HL-60 (cell line): ENCODE results near the gene SENP8.

Experiments
- REST ChIP-seq: IDR thresholded peaks from 2 replicates; pipeline ENCODE4 v1.6.1; 2012; ENCODE audit warnings: low read depth; ENCODE audit not compliant: insufficient replicate concordance
- SPI1 ChIP-seq: IDR thresholded peaks from 2 replicates; pipeline ENCODE4 v1.6.1; 2012; ENCODE audit warnings: low read depth, mild to moderate bottlenecking, borderline replicate concordance
- TF ChIP-seq, protein P1 (sequence below): IDR thresholded peaks from one replicate; pipeline ENCODE4 v1.5.1; 2011; ENCODE audit warnings: low read length, control low read depth, inconsistent platforms; ENCODE audit not compliant: insufficient read depth

DNA sequence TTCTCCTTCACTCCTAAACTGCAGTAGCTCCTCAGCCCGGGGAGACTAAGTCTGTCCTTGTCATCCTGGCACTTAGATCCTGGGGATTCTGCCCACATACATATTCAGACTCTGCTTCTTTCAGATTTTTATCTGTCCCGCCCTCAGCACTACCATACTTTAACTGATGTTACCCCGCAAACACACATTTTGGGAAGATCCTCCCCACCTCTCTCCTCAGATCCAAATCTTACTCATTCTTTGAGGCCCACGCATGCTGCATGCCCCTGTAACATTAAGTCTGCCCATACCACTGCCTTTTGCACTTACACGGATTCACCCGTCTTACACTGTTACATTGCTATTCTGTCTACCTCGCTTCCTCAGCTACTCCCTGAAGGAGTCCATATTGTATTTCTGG is 36.1 kb downstream of the SENP8 start:
- TF ChIP-seq SPI1 (no peak), REST (no peak)
- TF ChIP-seq, protein P1, sequence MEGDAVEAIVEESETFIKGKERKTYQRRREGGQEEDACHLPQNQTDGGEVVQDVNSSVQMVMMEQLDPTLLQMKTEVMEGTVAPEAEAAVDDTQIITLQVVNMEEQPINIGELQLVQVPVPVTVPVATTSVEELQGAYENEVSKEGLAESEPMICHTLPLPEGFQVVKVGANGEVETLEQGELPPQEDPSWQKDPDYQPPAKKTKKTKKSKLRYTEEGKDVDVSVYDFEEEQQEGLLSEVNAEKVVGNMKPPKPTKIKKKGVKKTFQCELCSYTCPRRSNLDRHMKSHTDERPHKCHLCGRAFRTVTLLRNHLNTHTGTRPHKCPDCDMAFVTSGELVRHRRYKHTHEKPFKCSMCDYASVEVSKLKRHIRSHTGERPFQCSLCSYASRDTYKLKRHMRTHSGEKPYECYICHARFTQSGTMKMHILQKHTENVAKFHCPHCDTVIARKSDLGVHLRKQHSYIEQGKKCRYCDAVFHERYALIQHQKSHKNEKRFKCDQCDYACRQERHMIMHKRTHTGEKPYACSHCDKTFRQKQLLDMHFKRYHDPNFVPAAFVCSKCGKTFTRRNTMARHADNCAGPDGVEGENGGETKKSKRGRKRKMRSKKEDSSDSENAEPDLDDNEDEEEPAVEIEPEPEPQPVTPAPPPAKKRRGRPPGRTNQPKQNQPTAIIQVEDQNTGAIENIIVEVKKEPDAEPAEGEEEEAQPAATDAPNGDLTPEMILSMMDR: no peak
